Spleen (tissue), 11 donors: Measurements from ENCODE around the gene PLPP3. TPM values are rescaled to one million over a fixed set of nuclear protein-coding genes. Genes with fewer than 3 reads are reported as not detected.

Experiments
- DNase-seq: peaks from one replicate; pipeline ENCODE4 v3.0.0-alpha.2; 2020
- H3K27ac ChIP-seq, 8 donors: fragments of 200-600 bp; sonication (generic) in 7 of 8; 1 replicate in 4 of 8; 2 replicates in 4 of 8; pipeline versions ENCODE4 v1.5.0 to v1.8.0; 2016 to 2021; ENCODE audit warnings: inconsistent platforms in 4 of 8, mild to moderate bottlenecking in 4 of 8, moderate library complexity in 1 of 8
- H3K27me3 ChIP-seq, 7 donors: fragments of 200-600 bp; sonication (generic) in 6 of 7; replicated peaks in 1 of 7; 1 replicate in 4 of 7; 2 replicates in 3 of 7; pipeline versions ENCODE4 v1.5.0 to v1.8.0; 2016 to 2021; ENCODE audit warnings: inconsistent platforms in 3 of 7, mild to moderate bottlenecking in 1 of 7
- H3K36me3 ChIP-seq, 6 donors: fragments of 200-600 bp; sonication (generic) in 5 of 6; 1 replicate in 4 of 6; 2 replicates in 2 of 6; pipeline versions ENCODE4 v1.5.0 to v1.8.0; 2016 to 2021; ENCODE audit warnings: inconsistent platforms in 2 of 6
- H3K4me1 ChIP-seq, 6 donors: fragments of 200-600 bp; sonication (generic) in 5 of 6; 1 replicate in 3 of 6; 2 replicates in 3 of 6; pipeline versions ENCODE4 v1.5.0 to v1.8.0; 2016 to 2021; ENCODE audit warnings: inconsistent platforms in 3 of 6
- H3K4me3 ChIP-seq, 8 donors: fragments of 200-600 bp; sonication (generic) in 7 of 8; 1 replicate in 4 of 8; 2 replicates in 4 of 8; pipeline versions ENCODE4 v1.5.0 to v1.8.0; 2016 to 2021; ENCODE audit warnings: inconsistent platforms in 4 of 8, mild to moderate bottlenecking in 4 of 8, moderate library complexity in 2 of 8
- H3K9me3 ChIP-seq, 8 donors: fragments of 200-600 bp; sonication (generic) in 7 of 8; 1 replicate in 4 of 8; 2 replicates in 4 of 8; pipeline versions ENCODE4 v1.5.0 to v1.8.0; 2016 to 2021; ENCODE audit warnings: inconsistent platforms in 4 of 8
- POLR2A ChIP-seq, 3 donors: fragments of 450-650 bp; IDR thresholded peaks; one replicate each; pipeline ENCODE4 v1.5.1; 2017; ENCODE audit warnings: antibody characterized with exemption in 3 of 3, mild to moderate bottlenecking in 1 of 3
- POLR2AphosphoS5 ChIP-seq, 3 donors: sonication (generic); formaldehyde crosslinking; IDR thresholded peaks; one replicate each; pipeline ENCODE4 v1.5.1; 2017; ENCODE audit warnings: antibody characterized with exemption in 3 of 3
- WGBS, 5 donors: extraction: QIAGEN DNeasy Blood & Tissue Kit in 3 of 5; methylation state at CpG; one replicate each; pipeline versions ENCODE4 v1.1.5 to v1.1.7; 2013 to 2018; 5-methylcytosine and 5-hydroxymethylcytosine counted together
- intact Hi-C: fragments of 100-400 bp; cut with DNase I; formaldehyde crosslinking; loops from one replicate; pipeline ENCODE4 v1.15.0; 2023; ENCODE audit warnings: low total_unique reads
- polyA plus RNA-seq, 3 donors: library from polyadenylated mRNA; stranded (reverse); fragments of 200-250 nt; gene quantifications; one replicate each; pipeline ENCODE4 v1.2.1, GENCODE V29; 2013
- total RNA-seq, 7 donors: library from RNA; depleted of rRNA in 3 of 7; stranded (reverse); fragments of >200 nt in 3 of 7; fragmentation: NEBNext Ultra II Directional in 4 of 7; extraction: Animal tissue kit (Norgen Biotek cat#: 25700) in 4 of 7; gene quantifications; one replicate each; pipeline versions ENCODE4 v1.1.0 to v1.2.1, GENCODE V29; 2016 to 2021
- TF ChIP-seq, protein P1 (sequence below), 11 experiments: fragments of 200-600 bp in 7 of 11; fragments of 450-650 bp in 4 of 11; sonication (generic) in 4 of 11; IDR thresholded peaks in 8 of 11; conservative IDR thresholded peaks in 3 of 11; 1 replicate in 7 of 11; 2 replicates in 4 of 11; pipeline versions ENCODE4 v1.4.0 to v1.8.0; 2016 to 2021; ENCODE audit warnings: antibody characterized with exemption in 11 of 11, inconsistent platforms in 4 of 11, mild to moderate bottlenecking in 1 of 11
- donor health status: healthy with polysubstance abuse.
- donor health status: DM: no; HTN: no; CAD: no; lungs with moderate emphysema.
- donor health status: DM: no; HTN: no; CAD: no.
- donor health status: Bipolar disorder and iron deficiency.
- donor health status: healthy.
- donor health status: DM: no; HTN: no; CAD: no.
- donor health status: DM: yes; HTN: yes; CAD: no.

PLPP3 gene
- total and polyA plus RNA-seq, 10 donors, result 6.7 to 90.0 (median 55.1) TPM

DNA sequence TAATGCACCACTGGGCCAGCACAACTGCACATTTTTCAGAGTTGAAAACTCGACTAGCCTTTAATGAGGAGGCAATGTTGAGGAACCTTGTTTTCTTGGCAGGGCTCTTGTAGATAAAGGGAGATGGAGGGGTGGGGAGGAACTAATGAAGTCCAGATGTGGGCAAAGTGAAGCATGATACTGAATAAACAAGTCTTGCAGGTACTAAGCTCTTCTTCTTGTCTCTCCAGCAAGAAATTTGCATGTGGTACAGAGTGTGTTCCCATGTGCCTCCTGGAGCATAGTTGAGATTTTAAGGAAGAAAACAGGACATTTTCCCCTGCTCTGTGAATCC, 47.0 kb downstream of the PLPP3 start:
- no peak for DNase-seq
- TF ChIP-seq, protein P1, sequence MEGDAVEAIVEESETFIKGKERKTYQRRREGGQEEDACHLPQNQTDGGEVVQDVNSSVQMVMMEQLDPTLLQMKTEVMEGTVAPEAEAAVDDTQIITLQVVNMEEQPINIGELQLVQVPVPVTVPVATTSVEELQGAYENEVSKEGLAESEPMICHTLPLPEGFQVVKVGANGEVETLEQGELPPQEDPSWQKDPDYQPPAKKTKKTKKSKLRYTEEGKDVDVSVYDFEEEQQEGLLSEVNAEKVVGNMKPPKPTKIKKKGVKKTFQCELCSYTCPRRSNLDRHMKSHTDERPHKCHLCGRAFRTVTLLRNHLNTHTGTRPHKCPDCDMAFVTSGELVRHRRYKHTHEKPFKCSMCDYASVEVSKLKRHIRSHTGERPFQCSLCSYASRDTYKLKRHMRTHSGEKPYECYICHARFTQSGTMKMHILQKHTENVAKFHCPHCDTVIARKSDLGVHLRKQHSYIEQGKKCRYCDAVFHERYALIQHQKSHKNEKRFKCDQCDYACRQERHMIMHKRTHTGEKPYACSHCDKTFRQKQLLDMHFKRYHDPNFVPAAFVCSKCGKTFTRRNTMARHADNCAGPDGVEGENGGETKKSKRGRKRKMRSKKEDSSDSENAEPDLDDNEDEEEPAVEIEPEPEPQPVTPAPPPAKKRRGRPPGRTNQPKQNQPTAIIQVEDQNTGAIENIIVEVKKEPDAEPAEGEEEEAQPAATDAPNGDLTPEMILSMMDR (IDR thresholded peaks at IDR 0.05 in 8 of 11, conservative IDR thresholded peaks at IDR 0.05 in 3 of 11), result no peak
- TF ChIP-seq POLR2A (IDR thresholded peaks at IDR 0.05), result no peak
- TF ChIP-seq POLR2AphosphoS5 (IDR thresholded peaks at IDR 0.05), result no peak
- H3K9me3 ChIP-seq, result no peaks in the 10 kb centered on the region
- H3K4me3 ChIP-seq, result no peak overlapping the region
- no peak overlapping the region for H3K27ac ChIP-seq
- WGBS, 5 donors, result 60 to 87% (median 74%) methylated on average over 1 of the region's 1 CpG
- H3K4me1 ChIP-seq, result peaks cover 0 to 36% (median 20%) of the 10 kb centered on the region in 6 donors
- peaks cover 4 to 70% (median 14%) of the 10 kb centered on the region in 6 donors for H3K36me3 ChIP-seq
- H3K27me3 ChIP-seq, result no peaks in the 10 kb centered on the region
- intact Hi-C loops, result no loop called here

DNA sequence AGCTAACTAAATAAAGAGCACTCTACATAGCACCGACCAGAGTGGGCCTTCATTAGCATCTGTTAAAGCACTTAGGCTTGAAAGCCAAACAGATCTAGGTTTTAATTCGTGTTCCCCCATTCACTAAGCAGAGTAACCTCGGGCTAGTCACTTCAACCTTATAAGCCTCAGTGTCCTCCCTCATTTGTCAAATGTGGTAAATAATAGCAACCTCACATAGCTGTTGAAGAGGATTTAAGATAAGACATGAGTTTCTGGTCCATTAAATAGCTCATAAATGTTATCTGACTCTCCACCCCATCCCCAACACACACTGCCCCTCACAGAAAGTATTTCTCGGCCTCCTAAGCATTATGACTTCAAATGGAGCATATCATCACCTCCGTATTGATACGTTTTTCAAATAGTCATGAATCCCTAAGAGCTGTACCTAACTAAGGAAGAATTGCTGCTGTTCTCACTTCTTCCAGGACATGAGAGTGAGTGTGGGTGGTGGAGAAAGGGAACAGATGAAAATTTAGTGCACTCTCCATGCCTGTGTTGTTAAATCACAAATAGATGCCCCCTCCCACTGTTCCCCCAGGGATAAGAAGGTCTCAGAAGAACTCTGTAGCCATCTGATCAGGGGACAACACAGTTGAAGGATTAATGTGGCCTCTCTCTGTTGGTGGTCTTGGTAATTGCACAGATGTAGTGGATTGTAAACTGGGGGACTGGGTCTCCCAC, 47.6 kb downstream of the PLPP3 start:
- peaks cover 2 to 41% (median 25%) of the 10 kb centered on the region in 6 donors for H3K4me1 ChIP-seq
- no peaks in the 10 kb centered on the region for H3K27me3 ChIP-seq
- 82 to 91% (median 88%) methylated on average over 6 of the region's 6 CpGs for WGBS, 5 donors
- DNase-seq, result no peak
- TF ChIP-seq POLR2AphosphoS5 (IDR thresholded peaks at IDR 0.05), result no peak
- TF ChIP-seq, protein P1 (IDR thresholded peaks at IDR 0.05 in 8 of 11, conservative IDR thresholded peaks at IDR 0.05 in 3 of 11), result no peak
- TF ChIP-seq POLR2A (IDR thresholded peaks at IDR 0.05), result no peak
- no peaks in the 10 kb centered on the region for H3K9me3 ChIP-seq
- H3K36me3 ChIP-seq, result peaks cover 4 to 66% (median 14%) of the 10 kb centered on the region in 6 donors
- no peak overlapping the region for H3K4me3 ChIP-seq
- intact Hi-C loops, result no loop called here
- H3K27ac ChIP-seq, result no peak overlapping the region

DNA sequence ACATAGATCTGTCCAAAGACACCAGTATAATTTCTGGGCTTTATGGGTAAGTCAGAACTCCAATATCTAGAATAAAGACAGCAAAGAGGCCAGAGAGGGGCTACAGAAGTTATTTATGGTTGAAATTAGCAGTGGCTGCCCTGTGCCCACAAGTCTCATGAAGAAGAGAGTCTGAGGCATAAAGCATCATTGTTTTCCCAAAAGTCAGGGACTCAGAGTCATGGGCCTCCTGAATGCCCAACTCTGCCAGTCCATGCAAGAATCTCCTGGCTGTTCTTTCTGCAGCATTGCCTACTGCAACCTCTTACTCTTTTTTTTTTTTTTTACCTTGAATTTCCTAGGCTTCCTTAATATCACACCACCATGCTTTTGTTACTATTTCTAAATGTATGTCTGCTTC, 49.6 kb downstream of the PLPP3 start:
- Histone ChIP-seq H3K36me3 (peaks cover 0 to 49% (median 8%) of the 10 kb centered on the region in 6 donors), H3K4me3 (no peak overlapping the region), H3K9me3 (no peaks in the 10 kb centered on the region), H3K4me1 (peaks cover 22 to 53% (median 44%) of the 10 kb centered on the region in 6 donors), H3K27me3 (no peaks in the 10 kb centered on the region), H3K27ac (no peak overlapping the region)
- no peak for DNase-seq
- no peak for TF ChIP-seq POLR2A (IDR thresholded peaks at IDR 0.05)
- TF ChIP-seq, protein P1 (IDR thresholded peaks at IDR 0.05 in 8 of 11, conservative IDR thresholded peaks at IDR 0.05 in 3 of 11), result no peak
- no peak for TF ChIP-seq POLR2AphosphoS5 (IDR thresholded peaks at IDR 0.05)
- intact Hi-C loops, result loop anchor here (10.0 kb wide), 1 partner anchor 45 kb away; the partner anchor contains the start of gene PLPP3

DNA sequence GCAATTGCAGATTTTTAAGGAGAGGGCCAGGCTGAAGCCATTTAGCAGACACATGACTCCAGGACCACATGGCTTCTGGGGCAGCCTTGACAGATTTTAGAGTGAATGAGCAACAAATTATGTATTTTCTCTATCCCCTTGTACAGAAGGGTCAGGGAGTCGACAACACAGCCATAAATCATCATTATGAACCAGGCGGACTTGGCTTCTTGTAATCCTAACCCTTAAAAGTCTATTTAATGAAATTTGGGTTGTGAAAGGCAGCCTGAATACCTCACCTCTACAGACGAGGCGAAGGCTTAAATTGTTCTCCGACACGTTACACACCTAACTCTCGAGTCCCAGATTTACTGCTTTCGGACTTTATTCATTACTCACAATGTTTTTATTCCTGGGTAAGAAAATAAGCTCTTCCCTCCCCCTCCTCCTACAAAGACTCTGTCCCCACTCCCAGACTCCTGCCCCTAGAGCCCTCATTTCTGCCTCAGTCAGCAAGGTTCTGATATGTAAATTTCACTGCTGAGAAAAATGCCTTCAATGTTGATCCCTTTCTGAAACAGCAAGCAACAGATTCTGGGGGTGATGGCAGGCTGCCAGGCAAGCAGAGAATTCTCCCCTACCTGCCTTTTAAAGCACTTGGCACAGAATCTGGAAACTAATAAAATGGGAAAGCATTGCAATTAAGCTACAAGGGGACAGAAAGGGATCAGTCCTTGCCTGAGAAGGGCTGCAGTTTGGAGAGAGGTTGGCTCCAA, 51.6 kb downstream of the PLPP3 start:
- DNase-seq, result no peak
- intact Hi-C loops, result loop anchor here (10.0 kb wide), 1 partner anchor 47 kb away; the partner anchor contains the start of gene PLPP3
- 74 to 83% (median 78%) methylated on average over 8 of the region's 8 CpGs for WGBS, 5 donors
- Histone ChIP-seq H3K4me3 (no peak overlapping the region), H3K27me3 (no peaks in the 10 kb centered on the region), H3K4me1 (peaks cover 31 to 74% (median 63%) of the 10 kb centered on the region in 6 donors), H3K36me3 (peaks cover 0 to 47% (median 2%) of the 10 kb centered on the region in 6 donors), H3K27ac (peak overlapping the region in 4 of 8 donors; percentile 6 to 69 (median 58)), H3K9me3 (no peaks in the 10 kb centered on the region)
- TF ChIP-seq, protein P1 (IDR thresholded peaks at IDR 0.05 in 8 of 11, conservative IDR thresholded peaks at IDR 0.05 in 3 of 11), result no peak
- TF ChIP-seq POLR2AphosphoS5 (IDR thresholded peaks at IDR 0.05) (no peak), POLR2A (IDR thresholded peaks at IDR 0.05) (no peak)
